ENCODE measurements around the gene ACAP3. TPM values are rescaled to one million over a fixed set of nuclear protein-coding genes. Genes with fewer than 3 reads are reported as not detected.

The ACAP3 gene
- total RNA-seq, 2 donors from 2014 or later, result 41.6 to 121 TPM

DNA sequence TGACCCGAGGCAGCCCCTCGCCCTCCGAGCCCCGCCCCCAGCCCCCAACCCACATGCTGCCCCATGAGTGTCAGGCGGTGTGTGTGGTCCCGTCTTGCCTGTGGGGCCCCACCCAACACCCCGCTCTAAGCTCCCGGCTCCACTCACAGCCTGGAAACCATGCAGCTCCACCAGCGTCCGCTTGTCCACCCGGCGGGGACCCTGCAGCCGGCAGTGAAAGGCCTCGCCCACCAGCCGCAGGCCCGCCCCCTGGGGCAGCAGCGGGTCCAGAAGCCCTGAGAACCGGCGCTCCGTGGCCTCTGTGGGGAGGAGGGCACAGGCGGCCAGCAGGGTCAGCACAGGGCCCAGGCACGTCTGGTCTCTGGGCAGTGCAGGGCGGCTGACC, 63.9 kb downstream of the ACAP3 start:
- ATAC-seq (ENCODE audit: insufficient number of reproducible peaks, low FRiP score, low read depth) (no peak), DNase-seq (ENCODE audit: low spot score) (no peak)
- Histone ChIP-seq H3K4me1 (ENCODE audit: control insufficient read depth in 1 of 2, low read depth in 2 of 2) (no peaks in the 10 kb centered on the region), H3K4me3 (no peak overlapping the region), H3K27me3 (replicated peaks; ENCODE audit: insufficient read depth) (no peaks in the 10 kb centered on the region), H3K9me3 (no peaks in the 10 kb centered on the region), H3K36me3 (no peaks in the 10 kb centered on the region), H3K27ac (no peak overlapping the region)
- TF ChIP-seq CTCF (IDR thresholded peaks at IDR 0.05), result no peak

GRCh38 chr1:1243266-1243660, 64.5 kb downstream of the ACAP3 start:
- Histone ChIP-seq H3K4me1 (ENCODE audit: control insufficient read depth in 1 of 2, low read depth in 2 of 2) (no peaks in the 10 kb centered on the region), H3K27me3 (replicated peaks; ENCODE audit: insufficient read depth) (no peaks in the 10 kb centered on the region), H3K4me3 (no peak overlapping the region), H3K27ac (no peak overlapping the region), H3K9me3 (no peaks in the 10 kb centered on the region), H3K36me3 (no peaks in the 10 kb centered on the region)
- TF ChIP-seq CTCF (IDR thresholded peaks at IDR 0.05), result no peak
- ATAC-seq (ENCODE audit: insufficient number of reproducible peaks, low FRiP score, low read depth) (no peak), DNase-seq (ENCODE audit: low spot score) (no peak)

GRCh38 chr1:1242461-1243265, 65.1 kb downstream of the ACAP3 start:
- Histone ChIP-seq H3K4me1 (ENCODE audit: control insufficient read depth in 1 of 2, low read depth in 2 of 2) (no peaks in the 10 kb centered on the region), H3K9me3 (no peaks in the 10 kb centered on the region), H3K4me3 (no peak overlapping the region), H3K36me3 (no peaks in the 10 kb centered on the region), H3K27me3 (replicated peaks; ENCODE audit: insufficient read depth) (no peaks in the 10 kb centered on the region), H3K27ac (no peak overlapping the region)
- no peak for ATAC-seq (ENCODE audit: insufficient number of reproducible peaks, low FRiP score, low read depth)
- no peak for DNase-seq (ENCODE audit: low spot score)
- TF ChIP-seq CTCF (IDR thresholded peaks at IDR 0.05), result no peak

Other genes starting within 250 kb of the ACAP3 start
- under 1 TPM in 1 of 2 donors, not detected in 1; 0.71 TPM for gene RNF223, start 233.6 kb downstream of the ACAP3 start, total RNA-seq
- gene C1orf159, start 191.8 kb downstream of the ACAP3 start, total RNA-seq, result 10 to 100 TPM; 10.8 to 21.2 TPM
- not detected for gene TTLL10, start 134.1 kb downstream of the ACAP3 start, total RNA-seq
- gene TNFRSF18, start 101.3 kb downstream of the ACAP3 start, total RNA-seq, result 1 to 10 TPM in 1 of 2 donors, not detected in 1; 1.3 TPM
- gene TNFRSF4, start 93.8 kb downstream of the ACAP3 start, total RNA-seq, result 1 to 10 TPM in 1 of 2 donors, not detected in 1; 1.8 TPM
- gene SDF4, start 75.9 kb downstream of the ACAP3 start, total RNA-seq, result 100 to 1,000 TPM; 157 to 230 TPM
- gene B3GALT6, start 75.7 kb downstream of the ACAP3 start, total RNA-seq, result 10 to 100 TPM; 15.5 to 25.3 TPM
- 10 to 100 TPM in 1 of 2 donors, 1 to 10 TPM in 1; 2.9 to 12.5 TPM for gene C1QTNF12, start 61.2 kb downstream of the ACAP3 start, total RNA-seq
- gene UBE2J2, start 34.1 kb downstream of the ACAP3 start, total RNA-seq, result 10 to 100 TPM; 43.5 to 57.7 TPM
- gene SCNN1D, start 27.5 kb downstream of the ACAP3 start, total RNA-seq, result 10 to 100 TPM in 1 of 2 donors, 1 to 10 TPM in 1; 1.8 to 10.3 TPM
- 10 to 100 TPM; 22.1 to 22.6 TPM for gene PUSL1, start 667 bp upstream of the ACAP3 start, total RNA-seq
- gene INTS11, start 16.7 kb upstream of the ACAP3 start, total RNA-seq, result 100 to 1,000 TPM; 192 to 195 TPM
- gene CPTP, start 16.9 kb upstream of the ACAP3 start, total RNA-seq, result 10 to 100 TPM; 16.4 to 26.3 TPM
- under 1 TPM in 1 of 2 donors, not detected in 1; 0.14 TPM for gene TAS1R3, start 23.4 kb upstream of the ACAP3 start, total RNA-seq
- gene DVL1, start 41.5 kb upstream of the ACAP3 start, total RNA-seq, result 100 to 1,000 TPM in 1 of 2 donors, 10 to 100 TPM in 1; 66.2 to 101 TPM
- gene MXRA8, start 50.6 kb upstream of the ACAP3 start, total RNA-seq, result 100 to 1,000 TPM; 239 to 326 TPM
- 10 to 100 TPM; 43.5 to 94.5 TPM for gene AURKAIP1, start 67.3 kb upstream of the ACAP3 start, total RNA-seq
- 100 to 1,000 TPM; 214 to 313 TPM for gene CCNL2, start 91.4 kb upstream of the ACAP3 start, total RNA-seq
- gene MRPL20, start 99.4 kb upstream of the ACAP3 start, total RNA-seq, result 100 to 1,000 TPM in 1 of 2 donors, 10 to 100 TPM in 1; 96.9 to 121 TPM
- gene ANKRD65, start 113.3 kb upstream of the ACAP3 start, total RNA-seq, result under 1 TPM in 1 of 2 donors, not detected in 1; 0.68 TPM
- gene VWA1, start 127.8 kb upstream of the ACAP3 start, total RNA-seq, result 10 to 100 TPM; 21.7 to 23.6 TPM
- gene ATAD3C, start 141.8 kb upstream of the ACAP3 start, total RNA-seq, result under 1 TPM in 1 of 2 donors, not detected in 1; 0.27 TPM
- 10 to 100 TPM; 15.4 to 30.9 TPM for gene ATAD3B, start 163.8 kb upstream of the ACAP3 start, total RNA-seq
- 10 to 100 TPM; 16.7 to 17.6 TPM for gene ATAD3A, start 204.2 kb upstream of the ACAP3 start, total RNA-seq
- 10 to 100 TPM; 11.1 TPM for gene TMEM240, start 232.7 kb upstream of the ACAP3 start, total RNA-seq